ENCODE measurements around the gene SAP130. TPM values are rescaled to one million over a fixed set of nuclear protein-coding genes. Genes with fewer than 3 reads are reported as not detected.

Gene SAP130
- total and polyA plus RNA-seq, 2 of the 8 experiments (the other 6 are each of a cell fraction or from before 2014, with no cell fraction given) = 51.4 to 54.3 TPM

DNA sequence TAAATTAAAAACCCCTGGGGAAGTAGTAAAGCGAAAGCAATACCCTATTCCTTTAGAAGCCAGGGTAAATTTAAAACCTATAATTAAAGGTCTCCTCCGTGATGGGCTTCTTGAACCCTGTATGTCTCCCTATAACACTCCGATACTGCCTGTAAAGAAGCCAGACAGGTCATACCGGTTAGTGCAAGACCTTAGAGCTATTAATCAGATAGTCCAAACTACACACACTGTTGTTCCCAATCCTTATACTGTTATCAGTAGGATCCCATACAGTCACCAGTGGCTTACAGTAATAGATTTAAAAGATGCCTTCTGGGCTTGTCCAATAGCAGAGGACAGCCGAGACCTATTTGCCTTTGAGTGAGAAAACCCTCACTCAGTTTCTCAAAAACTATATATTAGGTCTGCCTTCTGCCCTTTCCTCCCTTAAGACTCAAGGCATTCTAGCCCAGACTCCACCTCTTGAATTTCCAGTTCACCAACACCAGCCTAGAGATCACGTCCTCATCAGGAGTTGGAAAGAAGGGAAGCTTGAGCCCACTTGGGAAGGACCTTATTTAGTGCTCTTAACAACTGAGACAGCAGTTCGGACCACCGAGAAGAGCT is 12.4 kb upstream of the SAP130 start:
- Histone ChIP-seq H3K4ac (replicated peaks; ENCODE audit: insufficient read length, low read depth, low read length) (no peak overlapping the region), H3K4me2 (ENCODE audit: insufficient read depth in 1 of 2, low read depth in 2 of 2, low read length in 2 of 2) (no peak overlapping the region), H2BK12ac (ENCODE audit: low read depth, low read length) (no peak overlapping the region), H3K56ac (replicated peaks; ENCODE audit: insufficient read length, low read depth, low read length) (no peak overlapping the region), H2AFZ (ENCODE audit: low read length) (no peak overlapping the region), H3K27me3 (replicated peaks in 1 of 4; ENCODE audit: control insufficient read depth in 3 of 4, extremely low read depth in 1 of 4, insufficient read depth in 3 of 4, low read length in 3 of 4) (no peaks in the 10 kb centered on the region), H4K5ac (ENCODE audit: insufficient read length, low read depth, low read length) (no peak overlapping the region), H3K36me3 (ENCODE audit: control insufficient read depth in 2 of 4, insufficient read depth in 4 of 4, low read length in 3 of 4) (no peaks in the 10 kb centered on the region), H3K14ac (ENCODE audit: insufficient read length) (no peak overlapping the region), H3K18ac (ENCODE audit: extremely low read depth, low read length) (no peak overlapping the region), H3K27ac (ENCODE audit: low read depth, low read length) (no peak overlapping the region), H2BK15ac (ENCODE audit: low read length) (no peak overlapping the region), H4K20me1 (replicated peaks in 1 of 2; ENCODE audit: control insufficient read depth in 1 of 2, insufficient read depth in 2 of 2, low read length in 2 of 2) (no peaks in the 10 kb centered on the region), H3K4me3 (ENCODE audit: extremely low read depth in 1 of 4, insufficient read depth in 2 of 4, low read depth in 3 of 4, low read length in 4 of 4) (no peak overlapping the region), H2BK20ac (ENCODE audit: low read length) (no peak overlapping the region), H2BK5ac (ENCODE audit: low read depth, low read length) (no peak overlapping the region), H3K9ac (replicated peaks in 1 of 4; ENCODE audit: extremely low read depth in 1 of 4, low read depth in 3 of 4, low read length in 3 of 4) (no peak overlapping the region), H3K23ac (ENCODE audit: insufficient read length) (no peak overlapping the region), H4K91ac (replicated peaks; ENCODE audit: insufficient read length, low read length) (no peak overlapping the region), H2BK120ac (replicated peaks; ENCODE audit: low read depth, low read length) (no peak overlapping the region), H3K4me1 (replicated peaks in 1 of 4; ENCODE audit: control insufficient read depth in 3 of 4, insufficient read depth in 4 of 4, low read length in 3 of 4) (peaks cover 0 to 8% (median 5%) of the 10 kb centered on the region in 4 experiments; a peak in 3 of 7 replicates), H3K79me2 (ENCODE audit: control insufficient read depth in 1 of 2, insufficient read depth in 2 of 2, low read length in 2 of 2) (no peaks in the 10 kb centered on the region), H3K79me1 (ENCODE audit: low read depth, low read length) (no peaks in the 10 kb centered on the region), H2AK5ac (ENCODE audit: low read depth, low read length) (no peak overlapping the region), H3K9me3 (ENCODE audit: insufficient read depth in 2 of 2, low read depth in 1 of 2, low read length in 1 of 2) (no peaks in the 10 kb centered on the region), H4K8ac (ENCODE audit: extremely low read depth, insufficient read depth, low read length) (no peak overlapping the region), H3K23me2 (ENCODE audit: low read depth, low read length) (no peaks in the 10 kb centered on the region)
- POLR2A ChIA-PET (ENCODE audit: partially characterized antibody) = interaction anchor here (1.0 kb wide), 1 partner anchor 39 kb away, joined by 3 read pairs; no protein-coding TSS in a partner anchor
- DNase-seq (ENCODE audit: low read depth in 1 of 2, low spot score in 2 of 2) (no peak), FAIRE-seq (no peak)
- CTCF ChIA-PET (ENCODE audit: partially characterized antibody) = interaction anchor here (0.6 to 2.7 kb wide), 6 partner anchors 12 to 239 kb away, joined by 4 to 12 read pairs (median 5); partner anchors contain the start of gene SAP130
- 86% methylated on average over 8 of the region's 8 CpGs; no CpG with 5 or more reads in 1 of the 2 experiments for WGBS, 2 experiments (ENCODE audit: extremely low coverage in 1 of 2, insufficient coverage in 1 of 2, insufficient read length in 1 of 2, insufficient replicate concordance in 2 of 2, low coverage in 1 of 2, low lambda C conversion rate in 2 of 2, missing lambda C conversion rate in 1 of 2)
- no peak for TF ChIP-seq EGR1 (IDR thresholded peaks at IDR 0.05; ENCODE audit: borderline replicate concordance, low read depth, low read length)
- TF ChIP-seq, protein P1, sequence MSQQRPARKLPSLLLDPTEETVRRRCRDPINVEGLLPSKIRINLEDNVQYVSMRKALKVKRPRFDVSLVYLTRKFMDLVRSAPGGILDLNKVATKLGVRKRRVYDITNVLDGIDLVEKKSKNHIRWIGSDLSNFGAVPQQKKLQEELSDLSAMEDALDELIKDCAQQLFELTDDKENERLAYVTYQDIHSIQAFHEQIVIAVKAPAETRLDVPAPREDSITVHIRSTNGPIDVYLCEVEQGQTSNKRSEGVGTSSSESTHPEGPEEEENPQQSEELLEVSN (IDR thresholded peaks at IDR 0.05) = no peak
- TF ChIP-seq SP1 (IDR thresholded peaks at IDR 0.05; ENCODE audit: low read depth, low read length) = no peak
- no peak for TF ChIP-seq SP2 (IDR thresholded peaks at IDR 0.05; ENCODE audit: low read length)
- no peak for TF ChIP-seq RAD21 (IDR thresholded peaks at IDR 0.05 in 1 of 2, conservative IDR thresholded peaks at IDR 0.05 in 1 of 2; ENCODE audit: low read depth in 2 of 2, low read length in 2 of 2)
- TF ChIP-seq SRF (IDR thresholded peaks at IDR 0.05; ENCODE audit: low read depth, low read length) = no peak
- no peak for TF ChIP-seq POLR2AphosphoS5 (IDR thresholded peaks at IDR 0.05; ENCODE audit: low read depth, low read length)
- no peak for TF ChIP-seq NANOG (IDR thresholded peaks at IDR 0.05; ENCODE audit: insufficient read depth, low read depth, low read length, poor library complexity, severe bottlenecking)
- TF ChIP-seq JUN (IDR thresholded peaks at IDR 0.05; ENCODE audit: low read depth, low read length) = no peak
- no peak for TF ChIP-seq MAFK (IDR thresholded peaks at IDR 0.05; ENCODE audit: low read depth, low read length)
- TF ChIP-seq JUND (IDR thresholded peaks at IDR 0.05; ENCODE audit: low read length) = no peak

All from H1 (cell line).